ENCODE data around the gene CCDC110.

The CCDC110 gene

GRCh38 chr4:185424905-185425646 lies 46.5 kb downstream of the CCDC110 start:
- no peak for DNase-seq (ENCODE audit: low read depth in 1 of 2, low spot score in 1 of 2)

GRCh38 chr4:185421366-185422124 lies 50.0 kb downstream of the CCDC110 start:
- DNase-seq (ENCODE audit: low read depth in 1 of 2, low spot score in 1 of 2) = no peak

GRCh38 chr4:185416955-185417354 lies 54.6 kb downstream of the CCDC110 start:
- no peak for DNase-seq (ENCODE audit: low read depth in 1 of 2, low spot score in 1 of 2)

GRCh38 chr4:185412412-185412811 lies 59.1 kb downstream of the CCDC110 start:
- DNase-seq (ENCODE audit: low read depth in 1 of 2, low spot score in 1 of 2) = no peak

GRCh38 chr4:185411849-185412248 lies 59.7 kb downstream of the CCDC110 start:
- DNase-seq (ENCODE audit: low read depth in 1 of 2, low spot score in 1 of 2) = no peak

- DNase-seq (ENCODE audit: low read depth in 1 of 2, low spot score in 1 of 2) = no peak
Observed at GRCh38 chr4:185408432-185408831, 63.1 kb downstream of the CCDC110 start.

- no peak for DNase-seq (ENCODE audit: low read depth in 1 of 2, low spot score in 1 of 2)
Observed at GRCh38 chr4:185405296-185405999, 66.1 kb downstream of the CCDC110 start.

GRCh38 chr4:185404031-185404430 lies 67.5 kb downstream of the CCDC110 start:
- DNase-seq (ENCODE audit: low read depth in 1 of 2, low spot score in 1 of 2) = no peak

GRCh38 chr4:185399466-185399865 lies 72.1 kb downstream of the CCDC110 start:
- DNase-seq (ENCODE audit: low read depth in 1 of 2, low spot score in 1 of 2) = no peak

GRCh38 chr4:185398618-185399017 lies 72.9 kb downstream of the CCDC110 start:
- DNase-seq (ENCODE audit: low read depth in 1 of 2, low spot score in 1 of 2) = no peak

GRCh38 chr4:185396724-185397385 lies 74.7 kb downstream of the CCDC110 start, which contains the start of gene ANKRD37:
ANKRD37 (plus strand) TSS chr4:185396841; CDS start chr4:185396924, 83 bp downstream.
- DNase-seq (ENCODE audit: low read depth in 1 of 2, low spot score in 1 of 2) = no peak

GRCh38 chr4:185395956-185396723 lies 75.4 kb downstream of the CCDC110 start:
- peak; percentile 88 to 96 for DNase-seq (ENCODE audit: low read depth in 1 of 2, low spot score in 1 of 2)

GRCh38 chr4:185395238-185395955 lies 76.1 kb downstream of the CCDC110 start, which contains the start of gene LRP2BP:
LRP2BP (minus strand) TSS chr4:185395924; CDS start chr4:185378186, 17,738 bp downstream.
- no peak for DNase-seq (ENCODE audit: low read depth in 1 of 2, low spot score in 1 of 2)

All from activated T-helper 1 cell treated with anti-CD3 and anti-CD28 coated beads, Interleukin-2, amount 50 U/mL, for 16 hours (primary cell).